HepG2 (cell line): ENCODE measurements around the gene CEP55. TPM values are rescaled to one million over a fixed set of nuclear protein-coding genes. Genes with fewer than 3 reads are reported as not detected.

ENCODE experiments used
- ATAC-seq: fragments of 200-7000 bp; cut with Tn5 transposase; 3 replicates; pipeline ENCODE4 v1.9.1; 2020; ENCODE audit warnings: mild to moderate bottlenecking, moderate library complexity
- BruUV-seq: library from RNA; stranded (reverse); fragments of 400-500 nt; replicated peaks from 2 replicates; lab custom pipeline; 2021; lab: Mats Ljungman, UMichigan
- CTCF ChIA-PET: fragments of 300-600 bp; formaldehyde crosslinking; extraction: SDS; loops from one replicate; lab custom pipeline; 2021; ENCODE audit warnings: low total read pairs, inconsistent platforms, low intra/inter-chr PET ratio; lab: Yijun Ruan, JAX
- POLR2A ChIA-PET: fragments of 350-600 bp; sonication (Branson Sonifier 250); formaldehyde crosslinking; loops from one replicate; lab custom pipeline; 2020; ENCODE audit warnings: antibody characterized with exemption, inconsistent platforms; lab: Yijun Ruan, JAX
- DNase-seq: peaks from one replicate; pipeline ENCODE4 v3.0.0-alpha.2; 2015; ENCODE audit warnings: low spot score
- FAIRE-seq: peaks from 3 replicates; lab custom pipeline; 2011; peaks lifted over from hg19 to GRCh38; lab: Jason Lieb, UNC
- H2AFZ ChIP-seq: one replicate; pipeline ENCODE4 v1.6.1; 2011; ENCODE audit warnings: low read length, inconsistent platforms
- H3K27ac ChIP-seq: fragments of 300-600 bp; 3 replicates; pipeline ENCODE4 v1.8.0; 2011; ENCODE audit warnings: mixed run types, mild to moderate bottlenecking, mixed read lengths, low read length, inconsistent platforms; ENCODE audit not compliant: insufficient read depth; ENCODE audit errors: extremely low read length
- H3K27me3 ChIP-seq, 2 experiments: fragments of 200-600 bp in 1 of 2; 2 replicates in 1 of 2; 3 replicates in 1 of 2; pipeline versions ENCODE4 v1.6.0 to v1.8.0; 2011; ENCODE audit warnings: low read length in 2 of 2, mild to moderate bottlenecking in 2 of 2, moderate library complexity in 2 of 2, inconsistent platforms in 1 of 2; ENCODE audit not compliant: insufficient read depth in 2 of 2, control insufficient read depth in 1 of 2
- H3K36me3 ChIP-seq, 2 experiments: fragments of 200-600 bp in 1 of 2; replicated peaks in 1 of 2; 2 replicates in 1 of 2; 3 replicates in 1 of 2; pipeline versions ENCODE4 v1.5.1 to v1.8.0; 2011; ENCODE audit warnings: low read length in 2 of 2, inconsistent platforms in 1 of 2; ENCODE audit not compliant: insufficient read depth in 2 of 2, control insufficient read depth in 1 of 2
- H3K4me1 ChIP-seq: 2 replicates; pipeline ENCODE4 v1.5.1; 2012; ENCODE audit warnings: low read length, inconsistent platforms; ENCODE audit not compliant: insufficient read depth
- H3K4me2 ChIP-seq: 2 replicates; pipeline ENCODE4 v1.6.0; 2011; ENCODE audit warnings: low read depth, low read length, inconsistent platforms
- H3K4me3 ChIP-seq, 3 experiments: fragments of 200-600 bp in 1 of 3; sonication (generic), shearing (Covaris generic) in 1 of 3; replicated peaks in 1 of 3; 2 replicates each; pipeline ENCODE4 v1.5.1; 2011 to 2016; ENCODE audit warnings: low read length in 3 of 3, inconsistent platforms in 2 of 3, low read depth in 2 of 3, mild to moderate bottlenecking in 2 of 3, control low read depth in 1 of 3, mixed read lengths in 1 of 3; ENCODE audit not compliant: insufficient read depth in 1 of 3
- H3K79me2 ChIP-seq: one replicate; pipeline ENCODE4 v1.6.1; 2011; ENCODE audit warnings: low read length, inconsistent platforms; ENCODE audit not compliant: insufficient read depth
- H3K9ac ChIP-seq: 2 replicates; pipeline ENCODE4 v1.6.0; 2011; ENCODE audit warnings: mild to moderate bottlenecking, low read depth, low read length, inconsistent platforms; ENCODE audit not compliant: insufficient read depth
- H3K9me3 ChIP-seq: 2 replicates; pipeline ENCODE4 v1.5.1; 2012; ENCODE audit warnings: mild to moderate bottlenecking, low read length
- H4K20me1 ChIP-seq: 2 replicates; pipeline ENCODE4 v1.6.0; 2011; ENCODE audit warnings: inconsistent platforms, mild to moderate bottlenecking, low read length, moderate library complexity; ENCODE audit not compliant: insufficient read depth
- ATF7 ChIP-seq, 2 experiments: fragments of 450-650 bp in 1 of 2; sonication (generic) in 1 of 2; formaldehyde crosslinking in 1 of 2; IDR thresholded peaks; 2 replicates each; pipeline versions ENCODE4 v1.4.0 to v1.6.1; 2016 to 2020; ENCODE audit warnings: antibody characterized with exemption in 1 of 2, mild to moderate bottlenecking in 1 of 2, missing genetic modification reagents in 1 of 2
- HDAC1 ChIP-seq: sonication (generic); formaldehyde crosslinking; IDR thresholded peaks from 2 replicates; pipeline ENCODE4 v1.5.1; 2020; ENCODE audit warnings: mild to moderate bottlenecking, missing genetic modification reagents
- TCF7 ChIP-seq: sonication (generic); IDR thresholded peaks from 2 replicates; pipeline ENCODE4 v1.6.1; 2016; ENCODE audit warnings: antibody characterized with exemption, low read depth
- ZFP36 ChIP-seq: fragments of 150-350 bp; IDR thresholded peaks from 2 replicates; pipeline ENCODE4 v1.6.1; 2018; ENCODE audit warnings: borderline replicate concordance, low read length, low read depth; ENCODE audit not compliant: partially characterized antibody
- ZNF280D ChIP-seq: sonication (generic); formaldehyde crosslinking; IDR thresholded peaks from 2 replicates; pipeline ENCODE4 v1.5.1; 2020; ENCODE audit warnings: mild to moderate bottlenecking, missing genetic modification reagents
- ZNF567 ChIP-seq: sonication (generic); formaldehyde crosslinking; IDR thresholded peaks from 2 replicates; pipeline ENCODE4 v1.8.1; 2023; ENCODE audit warnings: mild to moderate bottlenecking, missing genetic modification reagents, borderline replicate concordance
- ZNF784 ChIP-seq: sonication (generic); formaldehyde crosslinking; IDR thresholded peaks from 2 replicates; pipeline ENCODE4 v1.5.1; 2020; ENCODE audit warnings: missing genetic modification reagents, mild to moderate bottlenecking, borderline replicate concordance
- ZNF850 ChIP-seq: sonication (generic); formaldehyde crosslinking; conservative IDR thresholded peaks from 2 replicates; pipeline ENCODE4 v1.9.0; 2021; ENCODE audit warnings: mild to moderate bottlenecking, missing genetic modification reagents
- WGBS: methylation state at CpG from one replicate; pipeline ENCODE4 v1.1.6; 2017; ENCODE audit warnings: low lambda C conversion rate; 5-methylcytosine and 5-hydroxymethylcytosine counted together
- in situ Hi-C: cut with HindIII; loops from 2 replicates; pipeline ENCODE4 v1.10.0; 2017; ENCODE audit warnings: low pct_unique_long_range_greater_than_20kb; ENCODE audit not compliant: extremely low pct_ligation_motif_present
- intact Hi-C: fragments of 100-400 bp; cut with micrococcal nuclease; formaldehyde crosslinking; loops from one replicate; pipeline ENCODE4 v1.10.0; 2022; ENCODE audit not compliant: unreplicated experiment
- polyA plus RNA-seq, 8 experiments: library from polyadenylated mRNA; depleted of rRNA in 3 of 8; stranded (reverse) in 7 of 8; unstranded in 1 of 8; fragments of >200 nt; fragmentation: Illumina TruSeq in 4 of 8; extraction: Trizol in 4 of 8; gene quantifications; 2 replicates each; pipeline versions ENCODE4 v1.2.1 to v1.2.3, GENCODE V29; 2011 to 2016; ENCODE audit warnings: low read depth in 4 of 8, missing spikeins in 1 of 8, mixed read lengths in 1 of 8; ENCODE audit not compliant: insufficient read depth in 1 of 8
- total RNA-seq, 5 experiments: library from RNA; depleted of rRNA; stranded (reverse); fragments of >200 nt; fragmentation: Illumina TruSeq; extraction: Trizol; gene quantifications; 2 replicates each; pipeline ENCODE4 v1.2.3, GENCODE V29; 2016; ENCODE audit warnings: low read depth in 1 of 5

CEP55 gene
- total and polyA plus RNA-seq, 2 of the 13 experiments (the other 11 are each of a cell fraction or from before 2014, with no cell fraction given): 6.5 to 17.1 TPM

GRCh38 chr10:93488956-93489528, 7.4 kb upstream of the CEP55 start (continued):
- TF ChIP-seq TCF7 (no peak), HDAC1 (CRISPR knock-in tag) (no peak), ZNF280D (CRISPR knock-in tag) (no peak)
- TF ChIP-seq, all 625 proteins: peak for 0

- no peak overlapping the region for H3K9ac ChIP-seq
- no peak overlapping the region for H3K4me3 ChIP-seq
- in situ Hi-C loops (no loop called here), intact Hi-C loops (no loop called here)
- H2AFZ ChIP-seq: no peak overlapping the region
- no peak overlapping the region for H3K4me2 ChIP-seq
- CTCF ChIA-PET: no interaction called here
- TF ChIP-seq ZNF784: no peak
- no peak for TF ChIP-seq ZNF850 (CRISPR knock-in tag)
- no peak for TF ChIP-seq ZNF567
- peak; percentile 58 for TF ChIP-seq ZFP36
- no peak for TF ChIP-seq ATF7 (IDR thresholded peaks at IDR 0.05)
- TF ChIP-seq ATF7 (CRISPR knock-in tag; IDR thresholded peaks at IDR 0.05): no peak
- ATAC-seq (no peak), FAIRE-seq (no peak), DNase-seq (no peak)
- peaks cover 20% of the 10 kb centered on the region for H3K4me1 ChIP-seq
- peaks cover 0 to 6% of the 10 kb centered on the region in 2 experiments; a peak in 2 of 5 replicates for H3K27me3 ChIP-seq
- no peaks in the 10 kb centered on the region for H3K36me3 ChIP-seq
- POLR2A ChIA-PET: no interaction called here
- H3K79me2 ChIP-seq: no peaks in the 10 kb centered on the region
- no peaks in the 10 kb centered on the region for H4K20me1 ChIP-seq
- BruUV-seq: no TSS peak
- WGBS: 42% methylated on average over 2 of the region's 2 CpGs
- no peak overlapping the region for H3K27ac ChIP-seq
- H3K9me3 ChIP-seq: no peaks in the 10 kb centered on the region
Observed at GRCh38 chr10:93491602-93492121, 4.8 kb upstream of the CEP55 start.
